ENCODE data around the gene DEGS2. TPM values are rescaled to one million over a fixed set of nuclear protein-coding genes. Genes with fewer than 3 reads are reported as not detected.

Gene DEGS2
- total RNA-seq, 2 donors from 2014 or later: 0.33 TPM; not detected in 1

GRCh38 chr14:100149851-100150611 is 9.4 kb downstream of the DEGS2 start:
- peaks cover 2% of the 10 kb centered on the region for H3K9me3 Mint-ChIP-seq
- H3K4me1 Mint-ChIP-seq (ENCODE audit: low read depth in 2 of 2): peaks cover 0 to 21% of the 10 kb centered on the region in 2 donors
- H3K4me3 Mint-ChIP-seq: no peak overlapping the region
- ATAC-seq (no peak), DNase-seq (ENCODE audit: low spot score) (no peak)
- H3K27ac Mint-ChIP-seq: no peak overlapping the region
- H3K27me3 Mint-ChIP-seq: no peaks in the 10 kb centered on the region
- H3K36me3 Mint-ChIP-seq: no peaks in the 10 kb centered on the region

DNA sequence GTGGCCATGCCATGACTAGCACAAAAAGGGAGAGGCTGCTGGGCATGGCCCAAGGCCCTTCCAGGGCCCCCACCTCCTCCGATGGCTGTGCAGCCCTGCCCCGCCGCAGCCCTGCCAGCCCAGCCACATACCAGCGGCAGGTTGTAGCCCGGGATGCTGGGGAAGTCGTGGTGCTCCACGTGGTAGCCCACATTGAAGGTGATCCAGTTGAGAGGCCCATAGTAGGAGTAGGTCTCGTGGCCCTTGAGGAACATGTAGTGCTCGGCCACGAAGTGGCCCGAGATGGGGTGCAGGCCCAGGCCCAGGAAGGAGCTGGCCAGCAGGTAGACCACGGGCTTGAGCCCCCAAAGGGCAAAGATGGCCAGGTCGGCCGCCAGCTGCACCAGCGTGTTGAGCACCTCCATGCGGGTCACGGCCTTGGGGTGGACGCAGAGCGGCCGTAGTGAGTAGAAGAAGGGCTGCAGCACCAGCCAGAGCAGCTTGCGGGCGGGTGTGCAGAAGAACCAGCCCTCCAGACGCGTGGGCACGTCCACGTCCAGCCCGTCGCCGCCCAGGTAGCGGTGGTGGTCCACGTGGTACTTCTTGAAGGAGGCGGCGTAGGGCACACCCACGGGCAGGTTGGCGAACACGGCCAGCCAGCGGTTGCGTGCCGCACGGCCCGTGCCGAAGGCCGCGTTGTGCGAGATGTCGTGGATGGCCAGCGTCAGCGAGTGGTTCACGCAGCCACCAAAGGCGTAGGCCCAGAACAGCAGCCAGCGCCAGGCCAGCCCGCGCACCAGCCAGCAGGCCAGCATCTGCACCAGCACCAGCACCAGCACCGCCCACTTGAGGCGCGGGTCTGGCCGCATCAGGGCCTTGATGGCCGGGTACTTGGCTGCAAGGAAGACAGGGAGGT is 10.4 kb downstream of the DEGS2 start:
- ATAC-seq (no peak), DNase-seq (ENCODE audit: low spot score) (no peak)
- H3K36me3 Mint-ChIP-seq: no peaks in the 10 kb centered on the region
- peaks cover 0 to 20% of the 10 kb centered on the region in 2 donors for H3K4me1 Mint-ChIP-seq (ENCODE audit: low read depth in 2 of 2)
- H3K9me3 Mint-ChIP-seq: no peaks in the 10 kb centered on the region
- H3K4me3 Mint-ChIP-seq: no peak overlapping the region
- no peaks in the 10 kb centered on the region for H3K27me3 Mint-ChIP-seq
- H3K27ac Mint-ChIP-seq: peak overlapping the region; percentile 21 to 43

DNA sequence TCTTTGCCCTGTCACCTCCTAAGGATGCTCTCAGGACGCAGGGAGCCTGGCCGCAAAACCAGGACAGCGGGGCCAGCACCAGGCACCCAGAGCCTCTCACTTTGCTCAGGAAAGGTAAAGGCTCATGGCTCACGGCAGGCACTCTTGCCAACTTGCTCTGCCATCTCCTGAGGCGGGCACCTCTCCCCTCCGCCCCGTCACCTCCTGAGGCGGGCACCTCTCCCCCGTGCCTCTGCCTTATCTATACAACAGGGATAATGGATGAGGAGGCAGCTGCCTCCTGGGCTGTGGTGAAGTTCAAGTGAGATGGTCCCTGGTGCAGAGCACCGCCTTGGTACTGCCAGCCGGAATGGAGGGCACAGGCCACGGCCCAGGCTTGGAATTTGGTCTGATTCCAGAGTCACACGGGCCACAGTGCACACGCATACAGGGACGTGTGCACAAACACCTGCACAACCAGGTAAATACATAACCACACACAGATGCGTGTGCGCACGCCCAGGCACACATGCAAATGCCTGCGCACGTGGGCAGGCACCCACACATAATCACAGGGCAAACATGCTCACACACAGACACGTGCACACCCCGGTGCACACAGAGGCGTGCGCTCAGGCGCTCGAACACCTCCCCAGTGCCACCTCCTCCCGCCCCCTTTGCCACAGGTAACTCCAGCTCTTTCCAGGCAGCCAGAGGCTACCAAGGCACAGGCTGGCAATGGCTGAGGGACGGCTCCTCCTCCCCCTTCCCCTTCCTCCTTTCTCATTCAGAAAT is 11.6 kb downstream of the DEGS2 start:
- Mint-ChIP-seq H3K27ac (peak overlapping the region; percentile 21 to 43), H3K4me3 (no peak overlapping the region)

DNA sequence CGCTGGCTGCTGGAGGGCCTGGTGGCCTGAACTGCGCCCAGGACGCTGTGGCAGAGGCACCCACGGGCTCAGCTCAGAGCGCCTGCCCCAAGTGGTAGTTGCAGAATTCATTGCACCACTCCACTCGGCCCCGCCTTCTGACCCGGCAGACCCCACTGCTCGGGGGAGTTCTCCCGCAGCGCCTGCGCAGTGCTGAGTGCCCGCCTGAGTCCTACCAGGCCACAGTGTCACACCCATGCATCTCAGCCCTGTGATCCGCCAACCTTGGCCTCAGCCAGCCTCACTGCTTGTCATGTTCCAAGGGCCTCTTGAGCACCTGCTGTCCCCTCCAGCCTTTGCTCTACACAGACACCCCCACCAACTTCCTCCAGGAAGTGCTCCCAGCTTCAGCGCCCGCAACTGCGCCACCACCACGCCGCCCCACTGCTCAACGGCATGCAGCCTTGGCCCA is 12.2 kb downstream of the DEGS2 start:
- no peak overlapping the region for H3K4me3 Mint-ChIP-seq
- no peaks in the 10 kb centered on the region for H3K9me3 Mint-ChIP-seq
- H3K27ac Mint-ChIP-seq: peak overlapping the region in 1 of 2 donors; percentile 43
- DNase-seq (ENCODE audit: low spot score) (peak; percentile 77), ATAC-seq (peak; percentile 58 to 66)
- no peaks in the 10 kb centered on the region for H3K27me3 Mint-ChIP-seq
- peaks cover 0 to 17% of the 10 kb centered on the region in 2 donors for H3K4me1 Mint-ChIP-seq (ENCODE audit: low read depth in 2 of 2)
- no peaks in the 10 kb centered on the region for H3K36me3 Mint-ChIP-seq

More for the DNA sequence above, 11.6 kb downstream of the DEGS2 start:
- no peak for ATAC-seq
- Mint-ChIP-seq H3K4me1 (ENCODE audit: low read depth in 2 of 2) (peaks cover 0 to 20% of the 10 kb centered on the region in 2 donors), H3K27me3 (no peaks in the 10 kb centered on the region), H3K9me3 (no peaks in the 10 kb centered on the region), H3K36me3 (no peaks in the 10 kb centered on the region)
- DNase-seq (ENCODE audit: low spot score): no peak

DNA sequence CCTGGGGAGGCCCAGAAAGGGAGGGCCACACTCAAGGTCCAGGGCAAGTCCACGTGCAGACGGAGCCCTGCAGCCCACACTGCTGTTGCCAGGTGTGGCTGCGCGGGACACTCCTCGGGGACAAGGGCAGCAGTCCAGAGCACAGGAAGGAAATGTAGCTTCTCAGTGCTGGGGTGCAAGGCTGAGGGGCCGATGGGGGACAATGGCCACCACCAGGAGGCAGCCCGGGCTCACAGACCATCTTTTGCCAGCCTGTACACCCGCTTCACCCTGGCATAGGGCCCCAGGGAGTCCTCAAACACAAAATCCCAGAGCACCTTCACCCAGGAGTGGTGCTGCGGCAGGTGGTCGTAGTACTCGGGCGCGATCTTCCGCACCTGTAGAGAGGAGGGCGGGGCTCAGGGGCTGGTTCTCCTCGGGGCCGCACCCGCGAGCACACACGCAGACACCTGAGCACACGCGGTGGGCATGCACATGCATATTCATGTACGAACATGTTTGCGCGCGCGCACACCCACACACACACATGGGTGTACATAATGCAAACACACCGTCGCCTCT is 12.8 kb downstream of the DEGS2 start:
- H3K9me3 Mint-ChIP-seq: no peaks in the 10 kb centered on the region
- no peak overlapping the region for H3K27ac Mint-ChIP-seq
- no peaks in the 10 kb centered on the region for H3K36me3 Mint-ChIP-seq
- H3K4me1 Mint-ChIP-seq (ENCODE audit: low read depth in 2 of 2): peaks cover 0 to 14% of the 10 kb centered on the region in 2 donors
- no peak overlapping the region for H3K4me3 Mint-ChIP-seq
- DNase-seq (ENCODE audit: low spot score): no peak
- H3K27me3 Mint-ChIP-seq: no peaks in the 10 kb centered on the region
- no peak for ATAC-seq

DNA sequence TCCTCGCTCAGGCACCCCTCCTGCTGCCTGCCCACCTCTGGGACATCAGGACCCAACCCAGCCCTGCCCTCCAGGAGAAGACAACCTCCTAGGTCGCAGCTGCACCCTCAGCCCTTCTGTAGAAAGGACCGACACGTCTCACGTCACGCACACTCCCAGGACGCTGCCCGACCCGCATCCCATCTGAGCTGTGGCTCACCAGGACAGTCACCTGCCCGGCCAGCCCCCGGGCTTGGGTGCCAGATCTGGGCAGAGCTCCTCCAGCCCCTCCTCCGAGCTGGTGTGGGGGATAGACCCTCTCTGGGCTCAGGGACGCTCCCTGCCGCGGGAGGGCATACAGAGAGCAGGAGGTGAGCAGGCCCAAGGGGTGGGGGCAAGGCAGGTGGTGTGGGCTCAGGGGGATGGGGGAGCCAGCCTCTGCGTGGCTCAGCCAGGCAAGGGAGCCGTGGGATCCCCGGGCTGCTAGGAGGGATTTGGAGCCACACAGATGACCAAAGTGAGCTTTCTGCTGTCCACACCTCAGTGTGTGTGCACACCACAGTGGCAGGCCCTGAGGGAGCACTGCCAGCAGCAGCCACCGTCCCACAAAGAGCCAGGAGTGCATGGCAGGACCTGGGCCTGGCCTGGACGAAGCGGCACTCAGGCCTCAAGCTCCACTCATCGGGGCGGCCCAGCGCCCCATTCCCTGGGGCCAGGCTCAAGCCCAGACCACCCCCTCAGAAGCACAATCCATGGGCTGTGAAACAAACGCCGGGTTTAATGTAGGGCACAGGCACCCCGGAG is 13.6 kb downstream of the DEGS2 start:
- no peak for ATAC-seq
- H3K4me3 Mint-ChIP-seq: no peak overlapping the region
- DNase-seq (ENCODE audit: low spot score): no peak
- no peak overlapping the region for H3K27ac Mint-ChIP-seq
- H3K9me3 Mint-ChIP-seq: no peaks in the 10 kb centered on the region
- H3K27me3 Mint-ChIP-seq: no peaks in the 10 kb centered on the region
- H3K36me3 Mint-ChIP-seq: no peaks in the 10 kb centered on the region
- peaks cover 0 to 14% of the 10 kb centered on the region in 2 donors for H3K4me1 Mint-ChIP-seq (ENCODE audit: low read depth in 2 of 2)

DNA sequence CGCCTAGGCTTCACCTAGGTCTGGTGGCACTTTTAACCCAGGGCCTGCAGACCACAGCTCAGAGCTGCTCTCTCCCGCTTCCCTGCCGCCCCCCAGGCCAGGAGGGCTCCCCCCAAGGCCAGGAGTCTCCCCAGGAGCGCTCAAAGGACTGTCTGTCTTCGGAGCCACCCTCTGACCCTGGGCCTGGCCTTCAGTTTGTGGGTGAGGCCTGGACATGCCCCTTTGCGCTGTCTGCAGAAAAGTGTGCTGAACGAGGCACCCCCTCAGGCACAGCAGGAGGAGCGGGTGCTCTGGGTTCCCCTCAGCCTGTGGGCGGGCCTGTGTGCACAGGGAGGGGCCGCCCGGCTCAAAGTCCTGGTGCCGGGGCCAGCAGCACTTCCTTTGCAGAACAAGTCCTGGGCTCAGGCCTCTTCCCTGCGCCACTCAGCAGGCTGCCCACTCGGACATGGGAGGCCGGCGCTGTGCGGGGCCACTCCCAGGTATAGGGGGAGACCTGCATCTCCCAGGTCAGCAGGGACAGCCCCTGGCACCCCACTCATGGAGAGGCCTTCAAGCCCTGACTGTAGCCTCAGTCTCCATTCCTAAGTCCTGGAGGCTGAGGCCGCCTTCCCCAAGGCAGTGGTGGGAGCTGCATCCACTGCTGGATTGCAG is 14.3 kb downstream of the DEGS2 start:
- H3K27me3 Mint-ChIP-seq: no peaks in the 10 kb centered on the region
- no peak overlapping the region for H3K4me3 Mint-ChIP-seq
- peaks cover 0 to 14% of the 10 kb centered on the region in 2 donors for H3K4me1 Mint-ChIP-seq (ENCODE audit: low read depth in 2 of 2)
- ATAC-seq (no peak), DNase-seq (ENCODE audit: low spot score) (no peak)
- no peak overlapping the region for H3K27ac Mint-ChIP-seq
- H3K9me3 Mint-ChIP-seq: no peaks in the 10 kb centered on the region
- H3K36me3 Mint-ChIP-seq: no peaks in the 10 kb centered on the region

GRCh38 chr14:100144645-100144995 is 14.8 kb downstream of the DEGS2 start:
- no peak overlapping the region for H3K4me3 Mint-ChIP-seq
- no peaks in the 10 kb centered on the region for H3K36me3 Mint-ChIP-seq
- H3K27ac Mint-ChIP-seq: no peak overlapping the region

GRCh38 chr14:100143934-100144333 is 15.5 kb downstream of the DEGS2 start:
- H3K9me3 Mint-ChIP-seq: no peaks in the 10 kb centered on the region
- no peaks in the 10 kb centered on the region for H3K27me3 Mint-ChIP-seq
- H3K4me3 Mint-ChIP-seq: no peak overlapping the region
- DNase-seq (ENCODE audit: low spot score): no peak
- no peaks in the 10 kb centered on the region for H3K36me3 Mint-ChIP-seq
- ATAC-seq: no peak
- no peak overlapping the region for H3K27ac Mint-ChIP-seq
- peaks cover 0 to 15% of the 10 kb centered on the region in 2 donors for H3K4me1 Mint-ChIP-seq (ENCODE audit: low read depth in 2 of 2)

More at GRCh38 chr14:100144645-100144995, 14.8 kb downstream of the DEGS2 start:
- no peak for ATAC-seq
- Mint-ChIP-seq H3K4me1 (ENCODE audit: low read depth in 2 of 2) (peaks cover 0 to 15% of the 10 kb centered on the region in 2 donors), H3K9me3 (no peaks in the 10 kb centered on the region), H3K27me3 (no peaks in the 10 kb centered on the region)
- no peak for DNase-seq (ENCODE audit: low spot score)

DNA sequence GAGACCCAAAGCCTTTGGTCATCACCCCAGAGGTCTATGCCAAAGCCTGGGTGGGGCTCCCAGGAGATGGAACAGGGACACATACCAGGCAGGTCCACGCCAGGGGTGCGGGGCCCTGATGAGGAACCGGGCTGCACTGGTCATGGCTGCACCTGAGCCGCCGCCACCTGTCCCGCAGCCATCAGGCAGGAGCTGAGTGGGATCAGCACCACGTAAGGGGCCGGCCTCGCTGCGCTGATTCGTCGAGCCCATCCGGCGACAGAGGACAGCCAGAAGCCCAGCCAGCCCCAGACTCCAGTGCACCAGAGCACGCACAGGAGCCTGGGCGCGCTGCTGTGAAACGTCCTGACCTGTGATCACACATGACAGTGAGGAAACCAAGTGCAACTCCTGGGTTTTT is 15.9 kb downstream of the DEGS2 start:
- DNase-seq (ENCODE audit: low spot score): no peak
- Mint-ChIP-seq H3K9me3 (no peaks in the 10 kb centered on the region), H3K36me3 (no peaks in the 10 kb centered on the region), H3K4me1 (ENCODE audit: low read depth in 2 of 2) (peaks cover 0 to 13% of the 10 kb centered on the region in 2 donors), H3K27ac (no peak overlapping the region), H3K4me3 (no peak overlapping the region), H3K27me3 (no peaks in the 10 kb centered on the region)
- no peak for ATAC-seq

GRCh38 chr14:100142073-100143040 is 17.1 kb downstream of the DEGS2 start:
- H3K27ac Mint-ChIP-seq: no peak overlapping the region
- peaks cover 0 to 10% of the 10 kb centered on the region in 2 donors for H3K4me1 Mint-ChIP-seq (ENCODE audit: low read depth in 2 of 2)
- DNase-seq (ENCODE audit: low spot score): no peak
- H3K9me3 Mint-ChIP-seq: no peaks in the 10 kb centered on the region
- no peak for ATAC-seq
- H3K27me3 Mint-ChIP-seq: no peaks in the 10 kb centered on the region
- H3K4me3 Mint-ChIP-seq: no peak overlapping the region
- no peaks in the 10 kb centered on the region for H3K36me3 Mint-ChIP-seq
